NCI-H526 treated with DMSO at 0.1 percent for 48 hours (cell line): ENCODE results near the gene NUS1.
"Not testable (repeated sequence)": the region's sequence is repeated elsewhere in the genome, so short reads cannot be mapped to it uniquely, and the experiment has no call there.

ENCODE experiments used
- DNase-seq: peaks from one replicate; lab custom pipeline; 2025; lab: John Stamatoyannopoulos, UW

The NUS1 gene

GRCh38 chr6:117674991-117675657 lies at the start of gene NUS1:
Gene NUS1 (plus strand): TSS chr6:117675469. CDS start chr6:117675671, 202 bp downstream.
- peak; percentile 94 for DNase-seq

GRCh38 chr6:117627533-117627932 lies 47.7 kb upstream of the NUS1 start:
- no peak for DNase-seq

GRCh38 chr6:117629119-117629660 lies 46.1 kb upstream of the NUS1 start:
- DNase-seq: peak; percentile 76

- DNase-seq: no peak
These were observed 37.5 kb upstream of the NUS1 start for GRCh38 chr6:117637770-117638169.

GRCh38 chr6:117642976-117643375 lies 32.3 kb upstream of the NUS1 start:
- DNase-seq: no peak

- DNase-seq: not testable (repeated sequence)
These were observed 23.3 kb upstream of the NUS1 start for GRCh38 chr6:117651984-117652383.

- DNase-seq: no peak
These were observed 21.3 kb upstream of the NUS1 start for GRCh38 chr6:117653949-117654348.

GRCh38 chr6:117655380-117655779 lies 19.9 kb upstream of the NUS1 start:
- no peak for DNase-seq

GRCh38 chr6:117666881-117667280 lies 8.4 kb upstream of the NUS1 start:
- DNase-seq: no peak

GRCh38 chr6:117668736-117669135 lies 6.5 kb upstream of the NUS1 start:
- no peak for DNase-seq

GRCh38 chr6:117674503-117674902 lies 766 bp upstream of the NUS1 start:
- DNase-seq: peak; percentile 29

GRCh38 chr6:117675658-117676301 lies 511 bp downstream of the NUS1 start:
- DNase-seq: not testable (repeated sequence)

- no peak for DNase-seq
These were observed 1.4 kb downstream of the NUS1 start for GRCh38 chr6:117676577-117677218.

GRCh38 chr6:117677553-117678141 lies 2.4 kb downstream of the NUS1 start:
- DNase-seq: no peak

GRCh38 chr6:117681162-117681741 lies 6.0 kb downstream of the NUS1 start:
- no peak for DNase-seq

- DNase-seq: no peak
These were observed 9.5 kb downstream of the NUS1 start for GRCh38 chr6:117684749-117685148.

GRCh38 chr6:117685359-117685758 lies 10.1 kb downstream of the NUS1 start:
- DNase-seq: no peak

- DNase-seq: no peak
These were observed 11.9 kb downstream of the NUS1 start for GRCh38 chr6:117687021-117687648.

- DNase-seq: not testable (repeated sequence)
These were observed 14.3 kb downstream of the NUS1 start for GRCh38 chr6:117689584-117689983.

GRCh38 chr6:117706504-117706903 lies 31.2 kb downstream of the NUS1 start:
- no peak for DNase-seq

GRCh38 chr6:117706936-117707509 lies 31.8 kb downstream of the NUS1 start:
- not testable (repeated sequence) for DNase-seq
